Esophagus muscularis mucosa (tissue), 3 donors: ENCODE results near the gene MRPS15.

Source experiments
- POLR2A ChIP-seq: fragments of 450-650 bp; IDR thresholded peaks from one replicate; pipeline ENCODE4 v1.6.1; 2017; ENCODE audit warnings: antibody characterized with exemption, moderate library complexity, mild to moderate bottlenecking, low read depth
- POLR2AphosphoS5 ChIP-seq, 2 donors: sonication (generic); formaldehyde crosslinking; IDR thresholded peaks; one replicate each; pipeline ENCODE4 v1.6.1; 2017; ENCODE audit warnings: antibody characterized with exemption in 2 of 2
- TF ChIP-seq, protein P1 (sequence below), 3 experiments: fragments of 200-600 bp in 2 of 3; fragments of 450-650 bp in 1 of 3; sonication (generic) in 2 of 3; IDR thresholded peaks; one replicate each; pipeline ENCODE4 v1.5.1; 2017 to 2019; ENCODE audit warnings: antibody characterized with exemption in 3 of 3, mild to moderate bottlenecking in 2 of 3, moderate library complexity in 1 of 3

DNA sequence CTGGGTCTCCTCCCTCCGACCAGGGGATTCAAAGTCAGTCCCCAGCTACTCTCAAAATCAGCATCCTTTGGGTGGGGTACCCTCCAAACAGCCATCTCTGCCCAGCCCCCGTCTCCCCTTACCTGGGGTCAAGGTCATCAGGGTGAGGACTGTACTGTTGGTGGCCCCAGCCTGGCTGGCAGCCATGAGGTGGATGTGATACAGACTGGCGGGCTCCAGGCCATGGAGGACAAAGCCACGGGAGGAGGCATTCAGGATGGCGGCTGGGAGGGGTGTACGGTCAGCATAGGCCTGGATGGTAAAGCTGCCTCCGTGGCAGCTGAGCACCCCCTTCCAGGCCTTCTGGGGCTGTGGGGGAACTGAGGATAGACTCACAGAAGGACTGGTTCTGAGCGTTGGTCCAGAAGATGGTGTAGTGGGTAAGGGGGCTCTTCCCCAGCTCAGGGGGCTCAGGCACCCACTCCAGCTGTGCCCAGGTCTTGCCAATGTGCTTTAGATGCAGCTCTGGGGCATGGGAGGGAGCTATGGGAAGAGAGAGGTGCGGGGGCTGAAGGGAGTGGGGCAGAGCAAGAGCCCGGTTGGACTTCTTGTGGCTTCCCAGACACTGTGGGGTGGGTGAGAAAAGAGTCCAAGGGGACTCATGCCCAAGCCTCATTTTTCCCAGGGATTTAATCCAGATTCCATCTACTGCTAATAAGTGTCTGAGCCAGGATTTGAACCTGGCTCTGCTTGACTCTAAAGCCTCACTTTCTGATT, 3.7 kb upstream of the MRPS15 start:
- TF ChIP-seq, protein P1, sequence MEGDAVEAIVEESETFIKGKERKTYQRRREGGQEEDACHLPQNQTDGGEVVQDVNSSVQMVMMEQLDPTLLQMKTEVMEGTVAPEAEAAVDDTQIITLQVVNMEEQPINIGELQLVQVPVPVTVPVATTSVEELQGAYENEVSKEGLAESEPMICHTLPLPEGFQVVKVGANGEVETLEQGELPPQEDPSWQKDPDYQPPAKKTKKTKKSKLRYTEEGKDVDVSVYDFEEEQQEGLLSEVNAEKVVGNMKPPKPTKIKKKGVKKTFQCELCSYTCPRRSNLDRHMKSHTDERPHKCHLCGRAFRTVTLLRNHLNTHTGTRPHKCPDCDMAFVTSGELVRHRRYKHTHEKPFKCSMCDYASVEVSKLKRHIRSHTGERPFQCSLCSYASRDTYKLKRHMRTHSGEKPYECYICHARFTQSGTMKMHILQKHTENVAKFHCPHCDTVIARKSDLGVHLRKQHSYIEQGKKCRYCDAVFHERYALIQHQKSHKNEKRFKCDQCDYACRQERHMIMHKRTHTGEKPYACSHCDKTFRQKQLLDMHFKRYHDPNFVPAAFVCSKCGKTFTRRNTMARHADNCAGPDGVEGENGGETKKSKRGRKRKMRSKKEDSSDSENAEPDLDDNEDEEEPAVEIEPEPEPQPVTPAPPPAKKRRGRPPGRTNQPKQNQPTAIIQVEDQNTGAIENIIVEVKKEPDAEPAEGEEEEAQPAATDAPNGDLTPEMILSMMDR (IDR thresholded peaks at IDR 0.05) = no peak
- TF ChIP-seq POLR2A (no peak), POLR2AphosphoS5 (IDR thresholded peaks at IDR 0.05) (no peak)
